Caco-2 (cell line): ENCODE data around the gene ACR. TPM values are rescaled to one million over a fixed set of nuclear protein-coding genes. Genes with fewer than 3 reads are reported as not detected.

Source experiments
- BruUV-seq: library from RNA; stranded (reverse); fragments of 400-500 nt; replicated peaks from 2 replicates; lab custom pipeline; 2021; lab: Mats Ljungman, UMichigan
- CTCF ChIA-PET: fragments of 300-600 bp; sonication (Branson Sonifier 250); formaldehyde crosslinking; loops from one replicate; lab custom pipeline; 2022; ENCODE audit warnings: antibody characterized with exemption; lab: Charles Lee
- POLR2A ChIA-PET: fragments of 300-600 bp; sonication (Branson Sonifier 250); formaldehyde crosslinking; loops from one replicate; lab custom pipeline; 2022; ENCODE audit warnings: antibody characterized with exemption; lab: Charles Lee
- DNase-seq, 2 experiments: peaks; one replicate each; pipeline versions ENCODE4 v3.0.0 to v3.0.0-alpha.2; 2020 to 2022
- H3K27me3 ChIP-seq: replicated peaks from 2 replicates; pipeline ENCODE4 v1.6.0; 2011; ENCODE audit warnings: low read length; ENCODE audit not compliant: control insufficient read depth, insufficient read depth
- H3K36me3 ChIP-seq: 2 replicates; pipeline ENCODE4 v1.5.1; 2011; ENCODE audit warnings: low read length; ENCODE audit not compliant: control insufficient read depth, insufficient read depth
- H3K4me1 ChIP-seq: fragments of 250-450 bp; sonication (Bioruptor Pico); 2 replicates; pipeline ENCODE4 v1.5.1; 2020; ENCODE audit warnings: mild to moderate bottlenecking
- H3K4me3 ChIP-seq: 2 replicates; pipeline ENCODE4 v1.5.1; 2011; ENCODE audit warnings: low read depth, mild to moderate bottlenecking, control low read depth, low read length
- H3K9me3 ChIP-seq: fragments of 250-450 bp; sonication (Bioruptor Pico); 2 replicates; pipeline ENCODE4 v1.5.1; 2020; ENCODE audit warnings: mild to moderate bottlenecking, moderate library complexity
- H3K27ac Mint-ChIP-seq: one replicate; pipeline ENCODE4 v1.8.0; 2022; ENCODE audit warnings: mixed read lengths; ENCODE audit not compliant: unreplicated experiment
- H3K27me3 Mint-ChIP-seq: one replicate; pipeline ENCODE4 v1.8.0; 2022; ENCODE audit warnings: mixed read lengths; ENCODE audit not compliant: insufficient read depth, unreplicated experiment
- H3K36me3 Mint-ChIP-seq: one replicate; pipeline ENCODE4 v1.8.0; 2022; ENCODE audit warnings: mild to moderate bottlenecking, mixed read lengths; ENCODE audit not compliant: insufficient read depth, unreplicated experiment
- H3K4me1 Mint-ChIP-seq: one replicate; pipeline ENCODE4 v1.8.0; 2022; ENCODE audit warnings: low read depth, mixed read lengths; ENCODE audit not compliant: unreplicated experiment
- H3K4me3 Mint-ChIP-seq: one replicate; pipeline ENCODE4 v1.8.0; 2022; ENCODE audit warnings: mild to moderate bottlenecking, moderate library complexity, mixed read lengths; ENCODE audit not compliant: unreplicated experiment
- H3K9me3 Mint-ChIP-seq: one replicate; pipeline ENCODE4 v1.8.0; 2022; ENCODE audit warnings: mixed read lengths; ENCODE audit not compliant: unreplicated experiment
- intact Hi-C: fragments of 100-400 bp; cut with micrococcal nuclease; formaldehyde crosslinking; loops from one replicate; pipeline ENCODE4 v1.10.0; 2022; ENCODE audit not compliant: unreplicated experiment
- total RNA-seq: library from RNA; stranded (reverse); gene quantifications from 2 replicates; pipeline ENCODE4 v1.2.3, GENCODE V29; 2022
- TF ChIP-seq, protein P1 (sequence below), 2 experiments: fragments of 200-600 bp in 1 of 2; IDR thresholded peaks; 1 replicate in 1 of 2; 2 replicates in 1 of 2; pipeline versions ENCODE4 v1.5.1 to v1.8.0; 2011 to 2022; ENCODE audit warnings: antibody characterized with exemption in 1 of 2, control low read depth in 1 of 2, inconsistent platforms in 1 of 2, low read depth in 1 of 2, low read length in 1 of 2, mild to moderate bottlenecking in 1 of 2, moderate library complexity in 1 of 2; ENCODE audit not compliant: insufficient read depth in 1 of 2, severe bottlenecking in 1 of 2, unreplicated experiment in 1 of 2

The ACR gene
- total RNA-seq, 1 experiment from 2014 or later: not detected

DNA sequence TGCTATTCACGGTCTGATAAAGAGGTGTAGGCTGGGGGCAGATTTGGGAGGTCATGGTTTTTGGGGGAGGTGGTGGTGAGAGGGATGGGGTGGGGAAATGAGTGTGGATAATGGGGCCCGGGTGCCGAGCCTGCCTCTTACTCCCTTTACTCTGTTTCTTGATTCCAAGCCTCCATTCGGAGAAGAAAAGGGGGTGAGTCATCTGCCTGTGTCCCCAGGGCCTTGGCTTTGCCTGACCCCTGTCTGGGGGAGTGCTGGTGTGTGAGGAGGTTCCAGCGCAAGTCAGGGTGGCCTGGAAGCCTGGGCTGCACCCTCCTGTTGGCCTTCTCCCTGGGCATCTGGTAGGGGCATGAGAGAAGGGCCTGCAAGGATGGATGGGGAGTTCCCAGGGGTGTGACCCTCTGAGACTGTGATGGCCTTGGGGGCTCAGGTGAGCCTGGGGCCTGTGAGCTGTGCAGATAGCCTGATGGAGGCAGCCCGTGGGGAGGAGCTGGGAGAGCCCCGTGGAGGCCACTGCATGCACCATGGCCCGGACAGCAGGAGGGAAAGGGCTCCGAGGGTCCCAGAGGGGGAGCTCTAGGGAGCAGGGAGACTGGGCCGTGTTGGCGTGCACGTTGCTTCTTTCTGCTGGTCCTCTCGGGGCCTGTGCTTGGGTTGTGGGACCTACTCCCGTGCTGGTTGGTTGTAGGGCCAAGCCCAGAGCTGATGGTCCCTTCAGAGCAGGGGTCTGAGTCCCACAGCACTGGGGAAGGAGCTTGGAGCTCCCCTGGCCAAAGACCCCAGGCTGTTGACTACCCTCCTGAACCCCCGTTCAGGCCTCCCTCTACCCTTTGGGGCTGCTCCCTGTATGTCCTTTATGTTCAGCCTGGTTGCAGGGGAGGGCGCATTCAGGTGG lies 26.3 kb upstream of the ACR start:
- intact Hi-C loops: no loop called here
- Mint-ChIP-seq H3K4me1 (no peaks in the 10 kb centered on the region), H3K4me3 (no peak overlapping the region), H3K9me3 (no peaks in the 10 kb centered on the region), H3K27ac (no peak overlapping the region), H3K27me3 (no peaks in the 10 kb centered on the region), H3K36me3 (peaks cover 6% of the 10 kb centered on the region)
- TF ChIP-seq, protein P1, sequence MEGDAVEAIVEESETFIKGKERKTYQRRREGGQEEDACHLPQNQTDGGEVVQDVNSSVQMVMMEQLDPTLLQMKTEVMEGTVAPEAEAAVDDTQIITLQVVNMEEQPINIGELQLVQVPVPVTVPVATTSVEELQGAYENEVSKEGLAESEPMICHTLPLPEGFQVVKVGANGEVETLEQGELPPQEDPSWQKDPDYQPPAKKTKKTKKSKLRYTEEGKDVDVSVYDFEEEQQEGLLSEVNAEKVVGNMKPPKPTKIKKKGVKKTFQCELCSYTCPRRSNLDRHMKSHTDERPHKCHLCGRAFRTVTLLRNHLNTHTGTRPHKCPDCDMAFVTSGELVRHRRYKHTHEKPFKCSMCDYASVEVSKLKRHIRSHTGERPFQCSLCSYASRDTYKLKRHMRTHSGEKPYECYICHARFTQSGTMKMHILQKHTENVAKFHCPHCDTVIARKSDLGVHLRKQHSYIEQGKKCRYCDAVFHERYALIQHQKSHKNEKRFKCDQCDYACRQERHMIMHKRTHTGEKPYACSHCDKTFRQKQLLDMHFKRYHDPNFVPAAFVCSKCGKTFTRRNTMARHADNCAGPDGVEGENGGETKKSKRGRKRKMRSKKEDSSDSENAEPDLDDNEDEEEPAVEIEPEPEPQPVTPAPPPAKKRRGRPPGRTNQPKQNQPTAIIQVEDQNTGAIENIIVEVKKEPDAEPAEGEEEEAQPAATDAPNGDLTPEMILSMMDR (IDR thresholded peaks at IDR 0.05; ENCODE audit: insufficient read depth in 1 of 2, low read depth in 1 of 2, low read length in 1 of 2, severe bottlenecking in 1 of 2, unreplicated experiment in 1 of 2): no peak
- H3K4me3 ChIP-seq: no peak overlapping the region
- H3K27me3 ChIP-seq: no peaks in the 10 kb centered on the region
- no peaks in the 10 kb centered on the region for H3K36me3 ChIP-seq
- POLR2A ChIA-PET: no interaction called here
- no TSS peak for BruUV-seq
- H3K9me3 ChIP-seq: no peaks in the 10 kb centered on the region
- no peak for DNase-seq
- H3K4me1 ChIP-seq: no peaks in the 10 kb centered on the region
- CTCF ChIA-PET: interaction anchor here (1.1 kb wide), 1 partner anchor 12 kb away, joined by 3 read pairs; no protein-coding TSS in a partner anchor

DNA sequence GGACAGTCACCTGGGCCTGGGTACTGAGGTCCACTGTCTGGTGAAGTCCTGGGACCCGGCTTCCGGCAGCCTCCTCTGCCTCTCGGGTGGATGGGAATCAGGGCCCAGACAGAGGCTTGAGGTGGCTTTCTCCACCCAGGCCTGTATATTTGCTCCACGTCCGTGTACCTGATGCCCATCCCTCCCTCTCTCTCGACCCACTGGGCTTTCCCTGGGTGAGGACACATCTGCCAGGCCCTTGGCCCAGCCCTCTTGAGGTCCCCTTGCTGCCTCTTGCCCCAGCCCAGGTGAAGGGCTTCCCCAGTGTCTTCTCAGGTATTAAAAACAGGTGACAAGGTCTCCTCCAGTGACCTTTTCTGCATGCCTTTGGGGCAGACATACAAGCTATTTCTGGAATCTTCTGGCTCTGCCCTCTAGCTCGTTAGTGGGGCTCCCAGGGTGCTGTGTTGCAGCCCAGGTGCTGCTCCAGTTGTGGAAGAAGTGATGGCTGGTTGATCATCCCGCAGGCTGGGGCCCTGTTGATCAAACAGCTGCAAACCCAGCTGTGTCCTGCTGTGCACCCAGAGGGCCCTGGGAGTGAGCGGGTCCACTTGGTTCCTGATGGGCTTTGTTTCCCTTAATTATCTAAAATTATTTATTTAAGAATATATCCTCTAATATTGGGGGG lies 25.5 kb upstream of the ACR start:
- TF ChIP-seq, protein P1 (IDR thresholded peaks at IDR 0.05; ENCODE audit: insufficient read depth in 1 of 2, low read depth in 1 of 2, low read length in 1 of 2, severe bottlenecking in 1 of 2, unreplicated experiment in 1 of 2): no peak
- no peaks in the 10 kb centered on the region for H3K9me3 Mint-ChIP-seq
- H3K27ac Mint-ChIP-seq: no peak overlapping the region
- no TSS peak for BruUV-seq
- no peaks in the 10 kb centered on the region for H3K4me1 Mint-ChIP-seq
- Histone ChIP-seq H3K36me3 (no peaks in the 10 kb centered on the region), H3K27me3 (no peaks in the 10 kb centered on the region), H3K4me3 (no peak overlapping the region), H3K9me3 (no peaks in the 10 kb centered on the region), H3K4me1 (no peaks in the 10 kb centered on the region)
- no peaks in the 10 kb centered on the region for H3K27me3 Mint-ChIP-seq
- ChIA-PET POLR2A (no interaction called here), CTCF (interaction anchor here (1.1 kb wide), 1 partner anchor 12 kb away, joined by 3 read pairs; no protein-coding TSS in a partner anchor)
- H3K36me3 Mint-ChIP-seq: peaks cover 6% of the 10 kb centered on the region
- DNase-seq: no peak
- H3K4me3 Mint-ChIP-seq: no peak overlapping the region
- intact Hi-C loops: no loop called here

DNA sequence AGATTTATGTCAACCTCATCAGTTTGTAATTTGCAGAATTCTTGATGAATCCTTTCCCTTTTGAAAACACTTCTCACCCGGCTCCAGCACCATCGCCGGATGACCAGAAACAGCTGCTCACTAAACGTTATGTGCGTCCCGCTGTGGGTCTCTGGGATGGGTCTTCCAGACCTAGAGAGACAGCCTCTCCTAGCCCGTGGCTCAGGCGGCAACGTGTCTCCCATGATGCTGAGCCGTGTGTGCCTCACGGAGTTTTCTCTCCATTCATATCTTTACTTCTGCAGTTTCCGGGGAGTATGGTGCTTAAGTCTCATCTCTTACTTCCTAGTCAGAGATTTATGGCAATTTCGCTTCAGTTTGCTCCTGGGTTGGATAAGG lies 25.0 kb upstream of the ACR start:
- H3K4me3 Mint-ChIP-seq: no peak overlapping the region
- no peaks in the 10 kb centered on the region for H3K36me3 ChIP-seq
- H3K4me1 Mint-ChIP-seq: no peaks in the 10 kb centered on the region
- H3K4me3 ChIP-seq: no peak overlapping the region
- H3K27me3 Mint-ChIP-seq: no peaks in the 10 kb centered on the region
- H3K36me3 Mint-ChIP-seq: peaks cover 5% of the 10 kb centered on the region
- DNase-seq: no peak
- H3K4me1 ChIP-seq: no peaks in the 10 kb centered on the region
- no peaks in the 10 kb centered on the region for H3K9me3 Mint-ChIP-seq
- H3K27ac Mint-ChIP-seq: no peak overlapping the region
- intact Hi-C loops: no loop called here
- POLR2A ChIA-PET: no interaction called here
- TF ChIP-seq, protein P1 (IDR thresholded peaks at IDR 0.05; ENCODE audit: insufficient read depth in 1 of 2, low read depth in 1 of 2, low read length in 1 of 2, severe bottlenecking in 1 of 2, unreplicated experiment in 1 of 2): no peak
- no peaks in the 10 kb centered on the region for H3K27me3 ChIP-seq
- no TSS peak for BruUV-seq
- CTCF ChIA-PET: interaction anchor here (1.1 kb wide), 1 partner anchor 13 kb away, joined by 3 read pairs; no protein-coding TSS in a partner anchor
- H3K9me3 ChIP-seq: no peaks in the 10 kb centered on the region
